GM23338 (cell line): ENCODE measurements around the gene DCAF7. TPM values are rescaled to one million over a fixed set of nuclear protein-coding genes. Genes with fewer than 3 reads are reported as not detected.

Experiments
- ATAC-seq: fragments of 200-7000 bp; cut with Tn5 transposase; 3 replicates; pipeline ENCODE4 v1.9.1; 2020
- DNase-seq: peaks from one replicate; pipeline ENCODE4 v3.0.0-alpha.2; 2015; ENCODE audit warnings: low spot score
- H2AFZ ChIP-seq: fragments of 200-600 bp; sonication (generic); 2 replicates; pipeline ENCODE4 v1.8.0; 2016; ENCODE audit warnings: antibody characterized with exemption, mild to moderate bottlenecking, moderate library complexity
- H3F3A ChIP-seq: fragments of 200-600 bp; sonication (generic); replicated peaks from 2 replicates; pipeline ENCODE4 v1.8.0; 2017; ENCODE audit warnings: antibody characterized with exemption, mixed run types, low read depth
- H3K27ac ChIP-seq: fragments of 200-600 bp; sonication (generic); 2 replicates; pipeline ENCODE4 v1.6.1; 2016; ENCODE audit warnings: low read depth
- H3K27me3 ChIP-seq: fragments of 200-600 bp; sonication (generic); 2 replicates; pipeline ENCODE4 v1.8.0; 2016; ENCODE audit warnings: mild to moderate bottlenecking, mixed run types, moderate library complexity; ENCODE audit not compliant: insufficient read depth
- H3K36me3 ChIP-seq: fragments of 200-600 bp; sonication (generic); 2 replicates; pipeline ENCODE4 v1.8.0; 2016; ENCODE audit warnings: mild to moderate bottlenecking; ENCODE audit not compliant: insufficient read depth
- H3K4me1 ChIP-seq: fragments of 200-600 bp; sonication (generic); 2 replicates; pipeline ENCODE4 v1.8.0; 2016; ENCODE audit warnings: mild to moderate bottlenecking, moderate library complexity; ENCODE audit not compliant: insufficient read depth
- H3K4me2 ChIP-seq: fragments of 200-600 bp; sonication (generic); 2 replicates; pipeline ENCODE4 v1.7.1; 2017; ENCODE audit warnings: mixed run types
- H3K4me3 ChIP-seq: fragments of 200-600 bp; sonication (generic); 2 replicates; pipeline ENCODE4 v1.6.1; 2016; ENCODE audit warnings: mixed run types
- H3K79me2 ChIP-seq: fragments of 200-600 bp; sonication (generic); replicated peaks from 2 replicates; pipeline ENCODE4 v1.8.0; 2017; ENCODE audit warnings: mild to moderate bottlenecking; ENCODE audit not compliant: insufficient read depth
- H3K9me2 ChIP-seq: fragments of 200-600 bp; sonication (generic); 2 replicates; pipeline ENCODE4 v1.8.0; 2017; ENCODE audit not compliant: insufficient read depth
- H4K20me1 ChIP-seq: fragments of 200-600 bp; sonication (generic); replicated peaks from 2 replicates; pipeline ENCODE4 v1.8.0; 2017; ENCODE audit warnings: mild to moderate bottlenecking; ENCODE audit not compliant: insufficient read depth
- H3K27ac Mint-ChIP-seq: 2 replicates; pipeline ENCODE4 v1.8.0; 2020; ENCODE audit warnings: inconsistent platforms, mild to moderate bottlenecking, moderate library complexity, mixed read lengths
- H3K27me3 Mint-ChIP-seq: 3 replicates; pipeline ENCODE4 v1.8.0; 2022; ENCODE audit warnings: low read depth, mild to moderate bottlenecking, moderate library complexity, mixed read lengths, inconsistent platforms; ENCODE audit not compliant: insufficient read depth, poor library complexity
- H3K36me3 Mint-ChIP-seq: 3 replicates; pipeline ENCODE4 v1.8.0; 2021; ENCODE audit warnings: low read depth, mild to moderate bottlenecking, inconsistent platforms, moderate library complexity, mixed read lengths
- H3K4me1 Mint-ChIP-seq: 3 replicates; pipeline ENCODE4 v1.8.0; 2020; ENCODE audit warnings: mild to moderate bottlenecking, inconsistent platforms, mixed read lengths
- H3K4me3 Mint-ChIP-seq: 3 replicates; pipeline ENCODE4 v1.8.0; 2021; ENCODE audit warnings: moderate library complexity, mild to moderate bottlenecking, inconsistent platforms, mixed read lengths
- H3K9me3 Mint-ChIP-seq: 3 replicates; pipeline ENCODE4 v1.8.0; 2020; ENCODE audit warnings: moderate library complexity, mild to moderate bottlenecking, inconsistent platforms, mixed read lengths
- CREB1 ChIP-seq: fragments of 250-450 bp; sonication (Bioruptor Pico); IDR thresholded peaks from 2 replicates; pipeline ENCODE4 v1.5.0; 2020; ENCODE audit warnings: low read depth, mild to moderate bottlenecking, moderate library complexity
- EZH2 ChIP-seq: fragments of 200-600 bp; sonication (generic); IDR thresholded peaks from one replicate; pipeline ENCODE4 v1.8.0; 2017; ENCODE audit warnings: antibody characterized with exemption, mild to moderate bottlenecking, low read depth; ENCODE audit not compliant: unreplicated experiment
- EZH2phosphoT487 ChIP-seq: fragments of 200-600 bp; sonication (generic); IDR thresholded peaks from one replicate; pipeline ENCODE4 v1.8.1; 2018; ENCODE audit warnings: antibody characterized with exemption; ENCODE audit not compliant: unreplicated experiment
- JUNB ChIP-seq: IDR thresholded peaks from one replicate; pipeline ENCODE4 v1.6.1; 2016; ENCODE audit warnings: antibody characterized with exemption; ENCODE audit not compliant: unreplicated experiment
- NANOG ChIP-seq: IDR thresholded peaks from 2 replicates; pipeline ENCODE4 v1.6.1; 2016; ENCODE audit warnings: antibody characterized with exemption, borderline replicate concordance
- POLR2AphosphoS5 ChIP-seq: IDR thresholded peaks from 2 replicates; pipeline ENCODE4 v1.6.1; 2016; ENCODE audit warnings: antibody characterized with exemption, low read depth
- REST ChIP-seq: IDR thresholded peaks from one replicate; pipeline ENCODE4 v1.6.1; 2018; ENCODE audit warnings: antibody characterized with exemption; ENCODE audit not compliant: unreplicated experiment
- STAT1 ChIP-seq: IDR thresholded peaks from one replicate; pipeline ENCODE4 v1.6.1; 2016; ENCODE audit warnings: antibody characterized with exemption; ENCODE audit not compliant: unreplicated experiment
- ZNF114 ChIP-seq: fragments of 250-450 bp; sonication (Bioruptor Pico); IDR thresholded peaks from 2 replicates; pipeline ENCODE4 v1.5.0; 2020; ENCODE audit warnings: mild to moderate bottlenecking, moderate library complexity
- ZNF331 ChIP-seq: fragments of 250-450 bp; sonication (Bioruptor Pico); IDR thresholded peaks from 2 replicates; pipeline ENCODE4 v1.5.0; 2020; ENCODE audit warnings: low read depth, mild to moderate bottlenecking, moderate library complexity
- polyA plus RNA-seq: library from polyadenylated mRNA; unstranded; fragments of >200 nt; fragmentation: Nextera tagmentation; extraction: Ambion mirVana; gene quantifications from 2 replicates; pipeline ENCODE4 v1.2.1, GENCODE V29; 2016
- total RNA-seq: library from RNA; depleted of rRNA; stranded (reverse); fragments of >200 nt; shearing (Covaris generic); gene quantifications from 2 replicates; pipeline ENCODE4 v1.2.3, GENCODE V29; 2014
- TF ChIP-seq, protein P1 (sequence below): IDR thresholded peaks from 2 replicates; pipeline ENCODE4 v1.6.1; 2016; ENCODE audit warnings: antibody characterized with exemption
- TF ChIP-seq, protein P2 (sequence below): fragments of 250-450 bp; sonication (Bioruptor Pico); IDR thresholded peaks from 2 replicates; pipeline ENCODE4 v1.5.0; 2020; ENCODE audit warnings: mild to moderate bottlenecking, moderate library complexity

DCAF7 gene
- total and polyA plus RNA-seq, 2 experiments from 2014 or later = 31.3 to 60.1 TPM

DNA sequence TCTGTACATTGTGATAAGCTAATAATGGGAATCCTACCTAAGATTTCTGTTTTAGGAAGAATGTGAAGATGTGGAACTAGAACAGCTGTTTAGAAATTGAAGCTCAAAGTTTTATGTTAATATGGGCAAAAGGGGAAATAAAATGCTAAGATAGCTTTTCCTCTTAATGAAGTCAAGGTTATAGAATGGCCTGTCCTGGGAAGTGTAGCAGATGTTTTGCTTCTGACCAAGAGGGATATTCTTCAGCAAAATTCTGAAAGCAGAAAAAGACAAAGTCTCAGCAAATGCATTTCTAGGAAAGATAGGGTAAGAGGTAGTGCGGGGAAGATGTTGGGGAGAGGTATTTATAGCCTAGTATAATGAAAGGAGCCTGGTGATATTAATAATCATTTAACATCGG lies 85.0 kb downstream of the DCAF7 start:
- no peaks in the 10 kb centered on the region for H3F3A ChIP-seq

DNA sequence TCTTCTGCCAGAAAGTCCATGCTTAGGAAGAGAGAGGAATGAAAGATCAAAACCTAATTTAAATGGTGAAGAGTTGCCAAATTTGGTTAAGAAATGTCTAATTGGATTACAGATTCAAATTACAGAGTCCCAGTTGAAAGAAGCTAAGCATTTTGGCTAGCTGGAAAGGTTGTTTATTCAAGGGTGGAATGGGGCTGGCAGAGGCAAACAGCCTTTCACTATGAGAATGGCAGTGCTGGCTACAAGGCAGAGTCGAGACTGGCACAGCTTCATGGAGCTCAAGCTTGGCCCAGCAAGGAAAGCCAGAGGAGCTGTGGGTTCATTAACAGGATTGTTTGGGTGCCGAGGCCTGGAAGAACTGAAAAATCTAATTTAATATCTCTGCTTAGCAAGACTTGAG lies 85.5 kb downstream of the DCAF7 start:
- no peak overlapping the region for H3K27ac ChIP-seq
- ATAC-seq (no peak), DNase-seq (no peak)
- no peak overlapping the region for H3K4me3 ChIP-seq
- H3K36me3 Mint-ChIP-seq = peaks cover 8% of the 10 kb centered on the region; the same call in 2 of the 3 replicates
- no peaks in the 10 kb centered on the region for H3K36me3 ChIP-seq
- peaks cover 4% of the 10 kb centered on the region for H3K79me2 ChIP-seq
- H3K27me3 Mint-ChIP-seq = peaks cover 1% of the 10 kb centered on the region
- H3K4me3 Mint-ChIP-seq = no peak overlapping the region
- peaks cover 9% of the 10 kb centered on the region; the same call in 1 of the 2 replicates for H4K20me1 ChIP-seq
- H3K4me1 Mint-ChIP-seq = peaks cover 23% of the 10 kb centered on the region
- H3F3A ChIP-seq = no peaks in the 10 kb centered on the region
- no peaks in the 10 kb centered on the region for H3K9me3 Mint-ChIP-seq
- H3K4me1 ChIP-seq = peaks cover 24% of the 10 kb centered on the region
- H3K27ac Mint-ChIP-seq = no peak overlapping the region
- H3K27me3 ChIP-seq = no peaks in the 10 kb centered on the region
- H2AFZ ChIP-seq = no peak overlapping the region
- no peaks in the 10 kb centered on the region for H3K9me2 ChIP-seq
- H3K4me2 ChIP-seq = no peak overlapping the region
- TF ChIP-seq STAT1 (no peak), NANOG (no peak), EZH2phosphoT487 (no peak), EZH2 (no peak), REST (no peak), JUNB (no peak), ZNF114 (no peak), POLR2AphosphoS5 (no peak), CREB1 (CRISPR knock-in tag) (no peak), ZNF331 (CRISPR knock-in tag) (no peak)
- TF ChIP-seq, protein P1, sequence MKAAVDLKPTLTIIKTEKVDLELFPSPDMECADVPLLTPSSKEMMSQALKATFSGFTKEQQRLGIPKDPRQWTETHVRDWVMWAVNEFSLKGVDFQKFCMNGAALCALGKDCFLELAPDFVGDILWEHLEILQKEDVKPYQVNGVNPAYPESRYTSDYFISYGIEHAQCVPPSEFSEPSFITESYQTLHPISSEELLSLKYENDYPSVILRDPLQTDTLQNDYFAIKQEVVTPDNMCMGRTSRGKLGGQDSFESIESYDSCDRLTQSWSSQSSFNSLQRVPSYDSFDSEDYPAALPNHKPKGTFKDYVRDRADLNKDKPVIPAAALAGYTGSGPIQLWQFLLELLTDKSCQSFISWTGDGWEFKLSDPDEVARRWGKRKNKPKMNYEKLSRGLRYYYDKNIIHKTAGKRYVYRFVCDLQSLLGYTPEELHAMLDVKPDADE = no peak
- TF ChIP-seq, protein P2, sequence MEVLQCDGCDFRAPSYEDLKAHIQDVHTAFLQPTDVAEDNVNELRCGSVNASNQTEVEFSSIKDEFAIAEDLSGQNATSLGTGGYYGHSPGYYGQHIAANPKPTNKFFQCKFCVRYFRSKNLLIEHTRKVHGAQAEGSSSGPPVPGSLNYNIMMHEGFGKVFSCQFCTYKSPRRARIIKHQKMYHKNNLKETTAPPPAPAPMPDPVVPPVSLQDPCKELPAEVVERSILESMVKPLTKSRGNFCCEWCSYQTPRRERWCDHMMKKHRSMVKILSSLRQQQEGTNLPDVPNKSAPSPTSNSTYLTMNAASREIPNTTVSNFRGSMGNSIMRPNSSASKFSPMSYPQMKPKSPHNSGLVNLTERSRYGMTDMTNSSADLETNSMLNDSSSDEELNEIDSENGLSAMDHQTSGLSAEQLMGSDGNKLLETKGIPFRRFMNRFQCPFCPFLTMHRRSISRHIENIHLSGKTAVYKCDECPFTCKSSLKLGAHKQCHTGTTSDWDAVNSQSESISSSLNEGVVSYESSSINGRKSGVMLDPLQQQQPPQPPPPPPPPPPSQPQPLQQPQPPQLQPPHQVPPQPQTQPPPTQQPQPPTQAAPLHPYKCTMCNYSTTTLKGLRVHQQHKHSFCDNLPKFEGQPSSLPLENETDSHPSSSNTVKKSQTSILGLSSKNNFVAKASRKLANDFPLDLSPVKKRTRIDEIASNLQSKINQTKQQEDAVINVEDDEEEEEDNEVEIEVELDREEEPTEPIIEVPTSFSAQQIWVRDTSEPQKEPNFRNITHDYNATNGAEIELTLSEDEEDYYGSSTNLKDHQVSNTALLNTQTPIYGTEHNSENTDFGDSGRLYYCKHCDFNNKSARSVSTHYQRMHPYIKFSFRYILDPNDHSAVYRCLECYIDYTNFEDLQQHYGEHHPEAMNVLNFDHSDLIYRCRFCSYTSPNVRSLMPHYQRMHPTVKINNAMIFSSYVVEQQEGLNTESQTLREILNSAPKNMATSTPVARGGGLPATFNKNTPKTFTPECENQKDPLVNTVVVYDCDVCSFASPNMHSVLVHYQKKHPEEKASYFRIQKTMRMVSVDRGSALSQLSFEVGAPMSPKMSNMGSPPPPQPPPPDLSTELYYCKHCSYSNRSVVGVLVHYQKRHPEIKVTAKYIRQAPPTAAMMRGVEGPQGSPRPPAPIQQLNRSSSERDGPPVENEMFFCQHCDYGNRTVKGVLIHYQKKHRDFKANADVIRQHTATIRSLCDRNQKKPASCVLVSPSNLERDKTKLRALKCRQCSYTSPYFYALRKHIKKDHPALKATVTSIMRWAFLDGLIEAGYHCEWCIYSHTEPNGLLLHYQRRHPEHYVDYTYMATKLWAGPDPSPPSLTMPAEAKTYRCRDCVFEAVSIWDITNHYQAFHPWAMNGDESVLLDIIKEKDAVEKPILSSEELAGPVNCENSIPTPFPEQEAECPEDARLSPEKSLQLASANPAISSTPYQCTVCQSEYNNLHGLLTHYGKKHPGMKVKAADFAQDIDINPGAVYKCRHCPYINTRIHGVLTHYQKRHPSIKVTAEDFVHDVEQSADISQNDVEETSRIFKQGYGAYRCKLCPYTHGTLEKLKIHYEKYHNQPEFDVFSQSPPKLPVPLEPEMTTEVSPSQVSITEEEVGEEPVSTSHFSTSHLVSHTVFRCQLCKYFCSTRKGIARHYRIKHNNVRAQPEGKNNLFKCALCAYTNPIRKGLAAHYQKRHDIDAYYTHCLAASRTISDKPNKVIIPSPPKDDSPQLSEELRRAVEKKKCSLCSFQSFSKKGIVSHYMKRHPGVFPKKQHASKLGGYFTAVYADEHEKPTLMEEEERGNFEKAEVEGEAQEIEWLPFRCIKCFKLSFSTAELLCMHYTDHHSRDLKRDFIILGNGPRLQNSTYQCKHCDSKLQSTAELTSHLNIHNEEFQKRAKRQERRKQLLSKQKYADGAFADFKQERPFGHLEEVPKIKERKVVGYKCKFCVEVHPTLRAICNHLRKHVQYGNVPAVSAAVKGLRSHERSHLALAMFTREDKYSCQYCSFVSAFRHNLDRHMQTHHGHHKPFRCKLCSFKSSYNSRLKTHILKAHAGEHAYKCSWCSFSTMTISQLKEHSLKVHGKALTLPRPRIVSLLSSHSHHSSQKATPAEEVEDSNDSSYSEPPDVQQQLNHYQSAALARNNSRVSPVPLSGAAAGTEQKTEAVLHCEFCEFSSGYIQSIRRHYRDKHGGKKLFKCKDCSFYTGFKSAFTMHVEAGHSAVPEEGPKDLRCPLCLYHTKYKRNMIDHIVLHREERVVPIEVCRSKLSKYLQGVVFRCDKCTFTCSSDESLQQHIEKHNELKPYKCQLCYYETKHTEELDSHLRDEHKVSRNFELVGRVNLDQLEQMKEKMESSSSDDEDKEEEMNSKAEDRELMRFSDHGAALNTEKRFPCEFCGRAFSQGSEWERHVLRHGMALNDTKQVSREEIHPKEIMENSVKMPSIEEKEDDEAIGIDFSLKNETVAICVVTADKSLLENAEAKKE = no peak

More for the DNA sequence above, 85.0 kb downstream of the DCAF7 start:
- DNase-seq (no peak), ATAC-seq (no peak)
- Histone ChIP-seq H3K27me3 (no peaks in the 10 kb centered on the region), H3K27ac (no peak overlapping the region), H3K9me2 (no peaks in the 10 kb centered on the region), H3K36me3 (no peaks in the 10 kb centered on the region), H3K4me1 (peaks cover 24% of the 10 kb centered on the region), H3K79me2 (peaks cover 9% of the 10 kb centered on the region), H2AFZ (no peak overlapping the region), H3K4me2 (no peak overlapping the region), H3K4me3 (no peak overlapping the region), H4K20me1 (peaks cover 9% of the 10 kb centered on the region; the same call in 1 of the 2 replicates)
- Mint-ChIP-seq H3K27ac (no peak overlapping the region), H3K9me3 (no peaks in the 10 kb centered on the region), H3K36me3 (peaks cover 8% of the 10 kb centered on the region; the same call in 2 of the 3 replicates), H3K27me3 (peaks cover 1% of the 10 kb centered on the region), H3K4me1 (peaks cover 23% of the 10 kb centered on the region), H3K4me3 (no peak overlapping the region)
- no peak for TF ChIP-seq STAT1
